NAMALWA (cell line): ENCODE results near the gene MAP3K20.

Source experiments
- DNase-seq: peaks from one replicate; pipeline ENCODE4 v3.0.0-alpha.2; 2015; ENCODE audit warnings: low spot score

The MAP3K20 gene

DNA sequence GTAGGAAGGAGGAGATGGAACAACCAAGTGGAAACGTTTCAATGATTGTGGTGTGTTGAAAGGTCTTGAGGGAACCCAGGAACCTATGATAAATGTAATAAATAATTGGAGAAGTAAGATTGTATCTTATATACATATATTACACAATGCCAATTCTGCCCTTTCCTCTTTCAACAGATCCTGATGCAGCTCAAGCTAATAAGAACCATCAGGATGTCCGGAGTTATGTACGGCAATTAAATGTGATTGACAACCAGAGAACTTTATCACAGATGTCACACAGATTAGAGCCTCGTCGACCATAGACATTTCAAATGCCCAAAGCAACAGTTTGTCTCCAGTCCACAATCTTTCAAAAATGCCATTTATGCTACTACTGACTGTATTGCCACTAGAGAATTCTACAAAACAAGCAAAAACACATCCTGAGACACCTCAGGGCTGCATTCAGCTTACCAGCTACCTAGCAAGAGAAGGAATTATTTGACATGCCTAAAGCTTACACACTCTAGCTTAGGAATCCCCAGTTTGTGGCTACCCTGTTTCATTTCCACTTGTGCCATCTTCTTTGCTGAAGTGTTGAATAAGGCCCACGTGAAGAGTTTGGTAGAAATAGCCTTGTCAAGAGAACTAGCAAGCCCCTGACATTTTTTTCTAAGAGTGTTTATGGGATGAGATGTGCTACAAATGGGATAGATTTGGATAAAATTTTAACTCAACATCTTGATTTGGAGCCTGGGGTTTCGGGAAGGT is 24.0 kb upstream of the MAP3K20 start:
- DNase-seq: no peak

DNA sequence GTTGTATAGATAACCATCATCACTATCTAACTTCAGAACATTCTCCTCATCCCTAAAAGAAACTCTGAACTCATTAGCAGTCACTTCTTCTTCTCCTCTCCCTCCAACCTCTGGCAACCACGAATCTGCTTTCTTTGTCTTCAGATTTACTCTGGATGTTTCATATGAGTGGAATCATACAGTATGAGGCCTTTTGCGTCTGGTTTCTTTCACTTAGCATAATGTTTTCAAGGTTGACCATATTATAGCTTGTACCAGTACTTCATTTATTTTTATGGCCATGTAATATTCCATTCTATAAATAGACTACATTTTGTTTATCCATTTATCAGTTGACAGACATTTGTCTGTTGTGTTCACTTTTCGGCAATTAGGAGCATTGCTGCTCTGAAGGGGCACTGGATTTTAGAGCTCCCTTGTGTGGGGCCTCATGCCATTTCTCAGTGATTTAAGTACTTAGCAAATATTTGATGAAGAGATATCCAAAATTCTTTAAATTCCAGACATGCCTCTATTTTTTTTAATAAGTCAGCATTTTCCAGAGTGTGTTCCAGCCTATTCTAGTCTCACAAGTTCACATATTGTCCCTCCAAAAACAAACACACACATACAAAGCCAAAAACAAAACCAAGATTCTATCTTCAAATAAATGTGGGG is 22.5 kb upstream of the MAP3K20 start:
- no peak for DNase-seq

DNA sequence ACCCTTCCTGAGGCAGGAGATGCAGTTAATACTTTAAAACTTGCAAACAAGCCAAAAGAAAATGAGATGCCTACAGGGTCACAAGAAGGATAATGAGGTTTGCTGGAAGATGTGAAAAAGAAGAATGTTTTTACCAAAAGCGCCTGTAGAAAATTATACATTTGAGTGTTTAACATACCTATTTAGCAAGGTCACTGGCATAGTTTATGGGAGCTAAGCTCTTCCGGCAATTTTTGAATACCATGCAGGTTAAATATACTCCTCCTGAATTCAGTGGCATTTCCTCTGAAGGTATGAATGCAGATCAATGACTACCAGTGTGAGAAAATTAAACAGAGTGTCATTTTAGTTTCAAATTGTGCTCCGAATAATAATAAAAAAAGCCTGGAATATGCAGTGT is 21.2 kb upstream of the MAP3K20 start:
- DNase-seq: no peak

DNA sequence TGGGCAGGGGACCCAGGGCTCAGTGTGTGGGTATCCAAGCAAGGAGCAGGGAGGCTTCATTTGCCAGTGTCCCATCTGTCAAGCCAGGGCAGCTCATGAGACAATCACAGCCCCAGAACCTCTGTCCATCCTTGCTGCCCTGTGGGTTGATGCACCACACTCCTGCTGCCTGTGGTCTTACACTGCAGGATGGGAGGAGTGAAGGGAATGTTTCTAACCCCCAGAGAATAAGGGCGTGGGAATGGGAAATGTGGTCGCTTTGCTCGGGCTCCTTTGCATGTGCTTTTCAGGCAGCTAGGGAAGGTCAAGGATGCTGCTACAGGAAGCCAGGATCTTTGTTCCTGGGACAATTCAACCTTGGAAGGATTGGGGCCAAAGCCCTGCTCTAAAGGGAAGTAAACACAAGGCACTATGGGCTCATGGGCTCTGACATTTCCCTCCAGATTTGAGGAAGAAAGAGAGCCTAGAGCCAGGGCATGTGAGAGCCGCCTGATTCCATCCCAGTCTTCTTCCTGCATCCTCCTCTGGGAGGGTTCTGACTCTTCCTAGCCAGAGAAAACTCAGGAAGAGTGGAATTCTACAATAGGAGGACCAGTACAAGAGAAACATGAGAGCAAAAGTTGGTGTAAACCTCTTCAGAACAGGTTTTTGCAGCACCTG is 18.8 kb upstream of the MAP3K20 start:
- no peak for DNase-seq

DNA sequence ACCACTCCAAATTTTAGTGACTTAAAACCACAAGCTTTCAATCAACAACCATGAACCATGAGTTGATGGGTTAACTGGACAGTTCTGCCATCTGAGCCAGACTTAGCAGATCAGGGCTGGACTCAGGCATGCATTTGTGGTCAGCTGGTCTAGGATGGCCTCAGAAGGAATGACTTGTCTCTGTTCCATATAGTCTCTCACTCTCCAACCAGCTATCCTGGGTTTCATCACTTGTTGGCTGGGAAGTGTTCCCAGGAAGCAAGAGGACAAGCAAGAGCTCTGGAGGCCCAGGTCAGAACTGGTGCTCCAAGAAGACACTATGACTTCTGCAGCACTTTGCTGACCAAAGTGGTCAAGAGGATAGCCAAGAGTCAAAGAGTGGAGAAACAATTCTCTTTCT is 17.5 kb upstream of the MAP3K20 start:
- DNase-seq: no peak

DNA sequence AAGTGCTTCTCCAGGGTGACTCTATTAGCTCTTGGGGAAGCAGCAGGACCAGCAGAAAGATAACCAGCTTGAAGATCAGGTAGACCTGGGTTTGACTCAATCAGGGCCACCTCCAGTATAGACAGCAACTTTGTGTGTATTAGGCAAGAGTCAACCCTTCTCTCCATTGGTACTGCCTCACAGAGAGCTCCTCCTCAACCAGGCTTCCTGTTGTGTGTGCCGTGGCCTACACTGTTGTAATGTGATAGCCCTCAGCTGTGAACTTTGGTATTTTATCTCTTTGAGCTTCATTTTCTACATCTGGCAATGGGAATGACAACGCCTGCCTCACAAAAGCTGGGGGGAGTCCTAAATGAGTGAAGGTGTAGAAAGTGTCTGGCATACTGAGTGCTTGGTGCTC is 17.0 kb upstream of the MAP3K20 start:
- no peak for DNase-seq

DNA sequence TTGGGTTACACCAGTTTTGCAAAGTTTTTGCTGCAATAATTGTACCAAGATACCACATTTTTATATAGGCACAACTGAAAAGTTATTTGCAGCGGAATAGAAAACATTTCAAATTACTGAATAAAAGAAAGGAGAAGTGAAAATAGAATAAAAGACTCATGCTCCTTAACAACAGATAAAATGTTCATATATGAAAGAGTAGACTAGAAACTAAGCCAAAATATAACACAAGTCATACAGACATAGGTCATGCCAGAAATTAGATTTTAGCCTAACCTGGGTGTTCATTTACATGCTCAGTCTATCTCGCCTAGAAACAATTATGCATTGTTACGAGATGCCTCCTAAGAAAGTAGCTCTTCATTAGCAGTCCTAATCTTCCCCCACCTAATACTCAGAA is 16.4 kb upstream of the MAP3K20 start:
- peak; percentile 13 for DNase-seq

DNA sequence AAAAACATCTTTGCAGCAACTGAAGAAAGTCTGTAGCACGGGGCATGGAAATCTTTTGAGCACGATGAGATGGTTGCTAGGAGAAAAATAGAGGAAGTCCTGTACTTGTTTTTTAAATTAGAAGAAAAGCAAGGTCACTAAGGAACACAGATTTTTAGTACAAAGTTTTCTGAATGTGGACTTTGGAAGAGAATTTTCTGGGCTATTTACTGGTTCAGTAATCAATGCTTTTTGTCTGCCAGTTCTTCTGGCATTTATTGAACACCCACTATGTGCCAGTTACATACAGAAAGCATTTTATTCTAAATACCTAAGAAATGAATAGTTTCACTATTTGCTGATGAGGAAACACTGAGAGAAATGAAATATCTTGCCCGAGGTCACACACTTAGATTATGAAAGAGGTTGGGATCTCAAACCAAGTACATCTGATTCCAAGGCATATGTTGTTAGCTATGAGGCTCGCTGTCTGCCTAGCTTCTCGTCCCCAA is 15.6 kb upstream of the MAP3K20 start:
- peak; percentile 48 for DNase-seq

DNA sequence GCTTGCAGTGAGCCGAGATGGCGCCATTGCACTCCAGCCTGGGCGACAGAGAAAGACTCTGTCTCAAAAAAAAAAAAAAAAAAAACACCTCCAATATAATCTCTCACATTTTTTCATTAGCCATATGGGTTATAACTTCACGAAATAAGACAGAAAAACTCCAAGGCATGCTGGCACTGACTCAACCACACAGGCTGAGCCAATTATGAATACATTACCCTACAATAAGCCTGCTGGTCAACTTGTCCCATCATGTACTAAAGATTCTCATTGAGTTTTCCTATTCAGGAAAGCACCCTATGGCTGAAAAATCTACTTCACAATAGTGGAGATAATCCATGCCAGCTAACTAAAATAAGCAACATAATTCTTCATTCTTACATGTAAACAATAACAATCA is 12.8 kb upstream of the MAP3K20 start:
- no peak for DNase-seq

DNA sequence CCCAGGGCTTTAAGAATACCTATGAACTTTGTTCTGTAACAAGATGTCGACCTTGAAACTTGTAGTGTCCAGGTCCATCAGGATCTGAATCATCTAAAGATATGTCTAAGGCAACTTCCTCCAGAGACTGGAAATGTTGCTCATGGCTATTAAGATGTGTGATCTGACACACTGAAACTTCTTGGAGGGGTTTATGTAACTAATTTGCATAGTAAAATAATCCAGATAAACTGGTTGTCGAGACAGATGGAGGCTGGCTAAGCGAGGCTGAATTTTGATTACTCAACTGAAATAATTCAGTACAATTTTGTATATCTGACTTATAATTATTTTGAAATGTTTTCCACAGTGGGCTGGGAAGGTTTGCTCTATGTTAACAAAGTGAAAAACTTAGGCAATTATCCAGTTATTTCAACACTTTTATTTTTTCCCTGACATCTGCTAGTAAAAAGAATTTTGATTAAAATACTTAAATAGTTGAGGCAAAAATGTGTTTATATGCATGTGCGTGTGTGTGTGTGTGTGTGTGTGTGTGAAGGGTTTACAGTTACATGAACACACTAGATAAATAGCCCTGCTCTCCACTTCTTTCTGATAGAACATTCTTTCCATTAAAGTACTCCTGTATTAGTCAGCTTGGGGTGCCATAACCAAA is 11.4 kb upstream of the MAP3K20 start:
- no peak for DNase-seq

DNA sequence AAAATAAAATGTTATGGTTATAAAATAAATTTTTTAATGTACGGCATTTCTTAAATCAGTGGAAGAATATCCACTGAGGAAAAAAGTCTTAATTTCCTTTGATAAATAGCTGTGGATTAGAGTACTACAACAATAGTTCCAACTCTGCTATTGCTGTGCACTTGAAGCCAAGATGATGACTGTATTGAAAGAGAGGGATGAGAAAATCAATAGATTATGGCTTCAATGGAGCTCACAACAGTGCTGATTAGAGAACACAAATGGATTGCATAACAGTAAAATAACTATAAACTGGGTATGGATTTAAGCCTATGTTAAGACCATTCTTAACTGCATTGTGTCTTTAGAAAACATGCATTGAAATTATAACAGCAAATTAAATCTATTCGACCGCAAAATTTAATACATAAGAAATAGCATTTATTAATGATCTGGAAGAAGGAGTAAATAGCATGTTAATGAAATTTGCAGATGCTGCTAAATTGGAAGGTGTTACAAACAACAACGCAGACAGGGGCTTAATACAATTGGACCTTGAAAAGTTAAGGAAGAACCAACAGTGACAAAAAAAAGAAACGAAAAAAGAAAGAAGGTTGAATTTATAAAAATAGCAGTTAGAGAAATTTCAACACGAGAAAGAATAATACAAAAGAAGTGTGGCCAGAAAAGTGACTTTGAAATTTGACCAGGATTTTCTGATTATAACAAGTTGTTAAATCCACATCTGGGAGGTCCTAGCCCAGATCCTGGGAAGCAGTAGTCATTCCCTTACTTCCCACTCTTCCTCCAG is 8.6 kb upstream of the MAP3K20 start:
- no peak for DNase-seq

DNA sequence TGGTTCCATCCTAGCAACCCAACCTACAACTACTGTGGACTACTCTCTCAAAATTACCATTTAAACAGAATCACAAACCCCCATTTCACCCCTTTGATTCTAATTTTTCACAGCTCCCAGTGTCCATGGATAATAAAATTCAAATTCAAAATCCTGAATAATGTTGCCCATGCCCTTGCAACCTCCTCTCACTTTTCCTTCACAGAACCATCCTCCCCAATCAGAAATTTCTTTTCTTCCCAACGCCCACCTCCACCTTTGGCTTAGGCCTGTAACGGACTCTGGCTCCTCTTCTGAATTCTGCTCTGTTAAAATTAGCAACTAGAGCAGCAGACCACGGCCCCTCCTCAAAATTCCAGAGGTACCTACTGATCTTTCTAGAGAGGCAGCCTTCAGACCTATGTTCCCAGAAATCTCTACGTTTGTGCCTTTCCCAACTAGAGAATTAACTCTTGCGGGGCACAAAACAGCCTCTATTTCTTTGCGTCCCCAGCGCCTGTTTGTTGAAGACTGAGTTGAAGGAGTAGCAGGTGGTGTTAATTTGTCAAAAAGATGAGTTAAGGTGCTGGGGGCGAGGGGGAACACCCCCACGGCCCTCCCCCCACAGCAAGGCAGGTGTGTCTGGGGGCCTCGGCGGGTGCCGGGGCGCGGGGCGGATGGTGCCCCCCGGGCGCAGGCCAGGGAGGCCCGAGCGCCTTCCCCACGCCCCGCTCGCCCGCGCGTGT is 428 bp upstream of the MAP3K20 start:
- DNase-seq: no peak

DNA sequence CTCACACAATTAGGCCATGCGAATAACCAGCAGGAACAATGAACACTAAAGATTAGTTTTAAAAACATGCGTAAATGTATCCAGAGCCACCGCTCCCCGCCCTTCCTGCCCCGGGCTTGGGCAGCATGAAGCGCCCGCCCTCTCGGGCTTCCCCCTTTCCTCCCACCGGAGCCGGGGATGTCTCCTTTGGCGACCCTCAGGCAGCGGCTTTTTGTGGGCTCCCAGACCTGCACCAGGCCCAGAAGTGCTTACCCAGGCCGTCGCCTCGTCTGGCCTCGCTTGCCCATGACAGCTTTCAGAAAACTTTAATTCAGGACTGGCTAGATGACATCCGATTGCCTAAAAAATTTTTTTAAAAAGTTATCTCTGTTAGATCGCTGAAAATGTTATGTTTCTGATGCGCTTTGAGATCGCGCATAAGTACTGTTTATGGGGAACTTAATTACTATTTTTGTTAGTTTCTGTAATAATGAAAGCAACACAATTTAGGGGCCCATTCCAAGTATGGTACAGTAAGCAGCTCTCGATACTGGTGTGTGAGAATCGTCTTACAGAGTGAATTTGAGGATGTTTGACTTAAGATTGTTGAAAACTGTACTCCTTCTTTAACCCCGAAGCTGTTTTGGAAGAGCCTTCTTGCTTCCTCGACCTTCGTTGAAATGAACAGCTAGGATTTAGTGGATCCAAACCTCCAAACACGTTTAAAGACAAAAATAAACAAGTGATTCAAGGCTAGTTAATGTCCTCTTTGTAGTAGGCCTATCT is 1.1 kb downstream of the MAP3K20 start:
- DNase-seq: peak; percentile 61

DNA sequence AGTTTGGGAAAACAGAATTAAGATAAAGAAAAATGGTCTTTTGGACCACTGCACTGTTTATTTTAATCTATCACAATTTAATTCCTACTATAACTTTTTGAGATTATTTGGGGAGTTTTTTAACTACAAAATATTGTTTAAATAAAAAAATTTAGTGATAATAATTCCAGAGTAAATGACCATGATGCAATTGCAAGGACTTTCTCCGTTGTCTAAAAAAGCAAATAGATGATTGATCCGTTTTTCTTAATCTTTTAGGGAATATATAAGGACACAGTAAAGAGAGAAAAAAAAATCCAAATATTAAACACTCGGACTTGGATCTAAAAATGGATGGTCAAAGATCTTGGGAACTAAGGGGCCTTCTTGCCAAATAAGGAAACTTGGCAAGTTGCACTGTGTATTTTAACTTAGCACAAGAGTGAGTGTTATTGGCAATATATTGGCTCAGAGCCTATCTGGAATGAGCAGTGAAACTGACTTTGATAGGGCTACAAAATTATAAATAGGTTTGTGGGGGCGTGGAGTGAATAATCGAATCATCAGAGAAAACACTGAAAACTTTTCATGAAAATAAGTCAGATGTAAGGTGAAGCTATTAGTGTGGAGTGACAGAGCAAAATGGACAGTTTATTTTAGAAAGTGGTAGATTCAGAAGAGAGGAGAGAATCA is 2.0 kb downstream of the MAP3K20 start:
- no peak for DNase-seq

DNA sequence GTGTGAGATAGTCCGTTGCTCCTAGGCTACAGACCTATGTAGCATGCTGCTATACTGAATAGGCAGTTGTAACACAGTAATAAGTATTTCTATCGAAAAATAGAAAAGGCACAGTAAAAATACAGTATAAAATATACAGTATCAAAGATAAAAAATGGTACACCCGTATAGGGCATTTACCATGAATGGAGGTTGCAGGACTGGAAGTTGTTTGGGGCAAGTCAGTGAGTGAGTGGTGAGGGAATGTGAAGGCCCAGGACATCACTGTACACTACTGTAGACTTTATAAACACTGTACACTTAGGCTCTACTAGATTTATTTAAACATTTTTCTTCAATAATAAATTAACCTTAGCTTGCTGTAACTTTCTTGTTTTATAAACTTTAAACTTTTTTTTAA is 3.5 kb downstream of the MAP3K20 start:
- DNase-seq: no peak

DNA sequence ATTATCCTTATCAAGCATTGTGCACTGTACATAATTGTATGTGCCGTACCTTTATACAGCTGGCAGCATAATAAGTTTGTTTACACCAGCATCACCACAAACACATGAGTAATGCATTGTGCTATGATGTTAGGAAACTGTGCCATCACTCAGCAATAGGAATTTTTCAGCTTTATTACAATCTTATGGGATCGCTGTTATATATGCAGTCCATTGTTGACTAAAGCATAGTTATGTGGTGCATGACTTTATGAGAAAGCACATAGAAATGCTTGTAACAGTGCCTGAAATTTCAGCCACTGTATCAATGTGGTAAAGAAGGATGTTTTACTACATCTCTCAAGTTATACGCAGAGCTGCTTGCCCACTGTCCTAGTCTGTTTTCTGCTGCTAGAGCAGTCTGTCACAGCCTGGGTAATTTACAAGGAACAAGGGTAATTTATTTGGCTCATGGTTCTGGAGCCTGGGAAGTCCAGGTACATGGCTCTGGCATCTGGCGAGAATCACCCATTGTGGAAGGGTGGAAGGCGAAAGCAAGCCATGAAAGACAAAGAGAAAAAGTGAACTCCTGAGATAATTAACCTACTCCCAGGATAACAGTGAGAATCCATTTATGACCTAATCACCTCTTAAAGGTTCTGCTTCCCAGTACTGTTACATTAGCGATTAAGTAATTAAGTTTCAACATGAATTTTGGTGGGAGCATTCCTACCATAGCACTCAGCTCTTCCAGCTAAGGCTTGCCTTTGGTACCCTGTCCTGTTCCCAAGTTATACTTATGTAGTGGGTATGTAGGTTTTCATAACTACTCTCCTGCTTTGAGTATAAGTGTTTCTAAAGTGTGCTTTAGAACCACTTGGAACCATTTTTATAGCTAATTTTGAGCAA is 4.6 kb downstream of the MAP3K20 start:
- DNase-seq: no peak

DNA sequence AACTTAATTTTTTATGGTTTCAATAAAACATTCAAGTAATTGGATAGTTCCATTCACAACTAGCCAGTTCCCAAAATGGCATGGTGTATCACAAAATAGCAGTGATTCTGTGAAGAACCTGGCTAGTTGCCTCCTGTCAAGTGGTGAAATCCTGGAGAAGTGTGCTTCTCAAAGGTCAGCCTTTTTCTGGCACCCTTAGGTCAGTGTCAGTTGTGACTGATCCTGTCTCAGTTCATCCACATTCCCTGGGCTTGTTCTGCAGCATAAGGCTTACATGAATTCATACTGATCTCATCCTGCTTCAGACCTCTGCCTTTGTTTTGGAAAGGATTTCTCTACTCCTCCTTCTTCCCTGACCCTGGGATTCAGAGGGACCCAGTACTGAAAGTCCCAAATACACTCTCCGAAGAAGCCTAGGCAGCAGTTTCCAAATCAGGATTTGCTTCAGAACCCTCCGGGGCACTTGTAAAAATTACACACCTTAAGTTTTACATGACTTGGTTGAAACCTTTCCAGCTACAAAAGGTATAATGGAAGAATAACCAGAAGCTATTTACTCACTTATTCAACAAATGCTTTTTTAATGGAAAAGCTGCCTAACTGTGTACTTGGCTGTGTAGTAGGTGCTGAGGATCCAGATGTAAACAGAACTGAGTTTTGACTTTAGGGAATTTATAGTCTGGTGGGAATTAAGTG is 11.0 kb downstream of the MAP3K20 start:
- no peak for DNase-seq

DNA sequence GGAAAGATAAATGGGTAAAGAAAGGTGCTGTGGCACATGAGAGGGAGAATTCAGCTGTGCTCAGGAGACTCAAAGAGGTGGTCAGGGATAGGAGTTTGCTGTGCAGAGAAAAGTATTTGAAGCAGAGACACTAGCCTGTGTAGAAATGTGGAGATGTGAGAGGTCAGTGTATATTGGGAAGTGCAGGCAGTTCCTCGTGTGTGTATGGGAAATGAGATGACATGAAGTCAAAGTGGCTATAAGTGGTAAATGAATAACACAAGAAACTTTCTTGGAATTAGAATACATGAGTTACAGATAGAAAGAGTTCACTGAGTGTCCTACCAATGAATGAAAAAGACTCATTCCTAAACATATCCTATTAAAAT is 11.6 kb downstream of the MAP3K20 start:
- DNase-seq: no peak
